Body of pancreas (tissue), 4 donors: ENCODE results near the gene STAT5B.

ENCODE experiments used
- POLR2A ChIP-seq, 3 donors: fragments of 450-650 bp; IDR thresholded peaks; one replicate each; pipeline ENCODE4 v1.6.1; 2016; ENCODE audit warnings: antibody characterized with exemption in 3 of 3, mild to moderate bottlenecking in 2 of 3
- TF ChIP-seq, protein P1 (sequence below), 7 experiments: fragments of 450-650 bp in 4 of 7; fragments of 200-600 bp in 3 of 7; sonication (generic) in 3 of 7; IDR thresholded peaks; one replicate each; pipeline ENCODE4 v1.5.1; 2016 to 2019; ENCODE audit warnings: antibody characterized with exemption in 7 of 7

DNA sequence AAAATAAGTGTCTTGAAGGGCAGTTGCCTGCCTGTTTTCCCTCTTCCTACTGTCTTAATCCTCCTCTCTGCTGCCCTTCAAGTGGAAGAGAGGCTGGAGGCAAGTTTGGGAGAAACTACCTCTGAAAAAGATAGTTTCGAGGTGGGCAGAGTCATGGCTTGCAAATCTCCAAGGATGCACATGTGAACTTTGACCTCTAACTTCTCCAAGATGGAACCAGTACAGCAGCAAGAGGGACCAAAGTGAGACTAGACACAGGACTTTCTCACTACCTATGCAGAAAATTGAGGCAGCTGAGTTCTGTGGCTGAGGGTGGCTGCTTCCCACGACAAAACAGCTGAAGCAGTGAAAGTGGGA, 94.4 kb downstream of the STAT5B start:
- TF ChIP-seq, protein P1, sequence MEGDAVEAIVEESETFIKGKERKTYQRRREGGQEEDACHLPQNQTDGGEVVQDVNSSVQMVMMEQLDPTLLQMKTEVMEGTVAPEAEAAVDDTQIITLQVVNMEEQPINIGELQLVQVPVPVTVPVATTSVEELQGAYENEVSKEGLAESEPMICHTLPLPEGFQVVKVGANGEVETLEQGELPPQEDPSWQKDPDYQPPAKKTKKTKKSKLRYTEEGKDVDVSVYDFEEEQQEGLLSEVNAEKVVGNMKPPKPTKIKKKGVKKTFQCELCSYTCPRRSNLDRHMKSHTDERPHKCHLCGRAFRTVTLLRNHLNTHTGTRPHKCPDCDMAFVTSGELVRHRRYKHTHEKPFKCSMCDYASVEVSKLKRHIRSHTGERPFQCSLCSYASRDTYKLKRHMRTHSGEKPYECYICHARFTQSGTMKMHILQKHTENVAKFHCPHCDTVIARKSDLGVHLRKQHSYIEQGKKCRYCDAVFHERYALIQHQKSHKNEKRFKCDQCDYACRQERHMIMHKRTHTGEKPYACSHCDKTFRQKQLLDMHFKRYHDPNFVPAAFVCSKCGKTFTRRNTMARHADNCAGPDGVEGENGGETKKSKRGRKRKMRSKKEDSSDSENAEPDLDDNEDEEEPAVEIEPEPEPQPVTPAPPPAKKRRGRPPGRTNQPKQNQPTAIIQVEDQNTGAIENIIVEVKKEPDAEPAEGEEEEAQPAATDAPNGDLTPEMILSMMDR (IDR thresholded peaks at IDR 0.05), result no peak
- TF ChIP-seq POLR2A (IDR thresholded peaks at IDR 0.05), result no peak
